ENCODE measurements around the gene SASH1. TPM values are rescaled to one million over a fixed set of nuclear protein-coding genes. Genes with fewer than 3 reads are reported as not detected.

The SASH1 gene
- total and polyA plus RNA-seq, 7 donors, result 3.2 to 101 (median 40.5) TPM

DNA sequence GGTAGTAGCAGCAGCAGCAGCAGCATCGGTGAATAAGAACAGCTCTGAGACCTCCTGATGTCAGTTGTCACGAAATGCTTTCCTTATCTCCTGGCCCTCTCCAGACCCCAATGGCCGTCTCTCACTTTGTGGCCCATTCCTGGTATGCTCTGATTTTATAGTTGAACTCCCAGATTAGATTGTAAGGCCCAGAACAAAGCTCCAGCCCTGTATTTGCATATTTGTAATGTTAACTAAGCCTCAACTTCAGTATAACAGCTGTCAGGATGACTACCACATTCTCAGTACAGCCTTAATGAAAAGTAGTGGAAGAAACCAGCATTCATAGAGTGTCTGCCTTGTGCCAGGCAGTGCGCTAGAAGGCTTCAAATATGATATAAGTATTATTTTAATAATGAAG lies 180.9 kb downstream of the SASH1 start:
- peaks cover 10 to 38% (median 15%) of the 10 kb centered on the region in 4 donors for H3K36me3 ChIP-seq
- intact Hi-C loops (cut with DNase I), result no loop called here
- no peaks in the 10 kb centered on the region for H3K27me3 ChIP-seq
- 73 to 79% methylated on average over 4 of the region's 4 CpGs for WGBS, 2 donors
- H3K9me3 ChIP-seq, result no peaks in the 10 kb centered on the region
- peaks cover 0 to 56% (median 43%) of the 10 kb centered on the region in 4 donors for H3K4me1 ChIP-seq
- peak overlapping the region; percentile 8 to 82 (median 52) for H3K27ac ChIP-seq
- TF ChIP-seq POLR2AphosphoS5 (IDR thresholded peaks at IDR 0.05) (no peak), POLR2A (IDR thresholded peaks at IDR 0.05) (no peak), EP300 (IDR thresholded peaks at IDR 0.05) (no peak)
- TF ChIP-seq, protein P1, sequence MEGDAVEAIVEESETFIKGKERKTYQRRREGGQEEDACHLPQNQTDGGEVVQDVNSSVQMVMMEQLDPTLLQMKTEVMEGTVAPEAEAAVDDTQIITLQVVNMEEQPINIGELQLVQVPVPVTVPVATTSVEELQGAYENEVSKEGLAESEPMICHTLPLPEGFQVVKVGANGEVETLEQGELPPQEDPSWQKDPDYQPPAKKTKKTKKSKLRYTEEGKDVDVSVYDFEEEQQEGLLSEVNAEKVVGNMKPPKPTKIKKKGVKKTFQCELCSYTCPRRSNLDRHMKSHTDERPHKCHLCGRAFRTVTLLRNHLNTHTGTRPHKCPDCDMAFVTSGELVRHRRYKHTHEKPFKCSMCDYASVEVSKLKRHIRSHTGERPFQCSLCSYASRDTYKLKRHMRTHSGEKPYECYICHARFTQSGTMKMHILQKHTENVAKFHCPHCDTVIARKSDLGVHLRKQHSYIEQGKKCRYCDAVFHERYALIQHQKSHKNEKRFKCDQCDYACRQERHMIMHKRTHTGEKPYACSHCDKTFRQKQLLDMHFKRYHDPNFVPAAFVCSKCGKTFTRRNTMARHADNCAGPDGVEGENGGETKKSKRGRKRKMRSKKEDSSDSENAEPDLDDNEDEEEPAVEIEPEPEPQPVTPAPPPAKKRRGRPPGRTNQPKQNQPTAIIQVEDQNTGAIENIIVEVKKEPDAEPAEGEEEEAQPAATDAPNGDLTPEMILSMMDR (IDR thresholded peaks at IDR 0.05), result no peak
- no peak for DNase-seq
- no peak overlapping the region for H3K4me3 ChIP-seq

DNA sequence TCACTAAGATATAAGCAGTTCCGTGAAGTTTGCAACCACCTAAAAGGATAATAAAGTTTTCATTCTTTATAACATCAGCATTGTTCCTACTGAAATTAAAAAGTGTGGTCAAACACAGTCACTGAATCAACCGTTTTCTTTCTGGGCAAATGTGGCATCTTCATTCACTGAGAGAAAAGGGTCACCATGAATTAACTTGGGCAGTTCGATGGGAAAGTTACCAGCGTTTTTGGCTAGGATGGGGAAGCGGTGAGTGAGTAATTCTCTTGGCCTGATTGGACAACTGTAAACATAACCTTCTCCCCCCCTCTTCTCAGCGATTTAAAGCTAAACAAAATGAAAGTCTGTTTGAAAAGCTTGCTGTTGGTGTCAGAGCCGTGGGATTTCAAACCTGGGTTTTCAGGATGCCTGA lies 181.8 kb downstream of the SASH1 start:
- peaks cover 0 to 47% (median 41%) of the 10 kb centered on the region in 4 donors for H3K4me1 ChIP-seq
- H3K9me3 ChIP-seq, result no peaks in the 10 kb centered on the region
- intact Hi-C loops (cut with DNase I), result no loop called here
- TF ChIP-seq POLR2A (IDR thresholded peaks at IDR 0.05) (no peak), EP300 (IDR thresholded peaks at IDR 0.05) (no peak), POLR2AphosphoS5 (IDR thresholded peaks at IDR 0.05) (peak in 1 of 4 donors; percentile 25)
- TF ChIP-seq, protein P1 (IDR thresholded peaks at IDR 0.05), result no peak
- H3K36me3 ChIP-seq, result peaks cover 9 to 34% (median 15%) of the 10 kb centered on the region in 4 donors
- no peak for DNase-seq
- no peaks in the 10 kb centered on the region for H3K27me3 ChIP-seq
- WGBS, 2 donors, result 64 to 84% methylated on average over 7 of the region's 7 CpGs
- peak overlapping the region; percentile 69 to 84 (median 76) for H3K27ac ChIP-seq
- H3K4me3 ChIP-seq, result peak overlapping the region in 3 of 4 donors; percentile 10 to 31 (median 25)

DNA sequence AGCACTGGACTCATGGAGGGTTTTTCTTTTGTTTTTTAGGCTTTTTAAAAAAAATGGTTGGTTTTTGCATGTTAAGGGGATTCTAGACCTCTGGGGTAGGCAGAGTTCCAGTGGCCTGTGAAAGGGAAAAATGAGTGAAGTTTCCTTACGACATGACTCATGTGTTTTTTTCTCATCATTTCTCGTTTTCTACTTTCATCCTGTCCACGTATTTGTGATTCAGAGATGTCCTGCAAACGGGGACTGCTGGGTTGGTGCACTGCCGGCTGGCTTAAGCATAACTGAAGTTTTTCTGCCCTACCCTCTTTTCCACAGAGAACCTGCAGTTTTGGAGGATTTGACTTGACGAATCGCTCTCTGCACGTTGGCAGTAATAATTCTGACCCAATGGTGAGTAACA lies 182.3 kb downstream of the SASH1 start:
- H3K4me3 ChIP-seq, result peak overlapping the region in 3 of 4 donors; percentile 10 to 31 (median 25)
- H3K36me3 ChIP-seq, result peaks cover 4 to 29% (median 10%) of the 10 kb centered on the region in 4 donors
- no peak for DNase-seq
- peak overlapping the region; percentile 69 to 84 (median 76) for H3K27ac ChIP-seq
- peaks cover 0 to 47% (median 39%) of the 10 kb centered on the region in 4 donors for H3K4me1 ChIP-seq
- whole genome bisulfite sequencing, 2 donors, result 74 to 83% methylated on average over 8 of the region's 8 CpGs
- intact Hi-C loops (cut with DNase I), result no loop called here
- H3K27me3 ChIP-seq, result no peaks in the 10 kb centered on the region
- H3K9me3 ChIP-seq, result no peaks in the 10 kb centered on the region
- TF ChIP-seq POLR2A (IDR thresholded peaks at IDR 0.05) (no peak), EP300 (IDR thresholded peaks at IDR 0.05) (no peak), POLR2AphosphoS5 (IDR thresholded peaks at IDR 0.05) (no peak)
- TF ChIP-seq, protein P1 (IDR thresholded peaks at IDR 0.05), result no peak

DNA sequence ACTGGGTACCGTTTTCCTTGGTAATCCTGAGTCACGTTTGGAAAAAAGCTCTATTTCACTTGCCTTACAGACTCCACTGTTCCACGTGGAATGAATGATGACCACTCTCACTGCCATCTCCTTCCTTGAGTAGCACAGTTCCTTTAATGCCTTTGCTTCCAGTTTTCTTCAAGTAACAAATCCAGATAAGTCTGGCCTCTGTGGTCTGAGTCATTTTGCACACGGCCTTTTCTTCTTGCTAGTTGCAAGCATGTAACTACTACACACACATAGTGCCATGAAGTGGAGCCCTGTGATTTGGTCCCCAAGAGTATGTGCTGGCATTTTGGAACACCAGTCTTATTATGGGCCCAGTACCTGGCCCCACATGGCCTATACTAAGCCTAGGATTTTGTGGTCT lies 182.8 kb downstream of the SASH1 start:
- peak overlapping the region; percentile 69 to 84 (median 76) for H3K27ac ChIP-seq
- peaks cover 0 to 46% (median 36%) of the 10 kb centered on the region in 4 donors for H3K4me1 ChIP-seq
- H3K9me3 ChIP-seq, result no peaks in the 10 kb centered on the region
- H3K36me3 ChIP-seq, result peaks cover 0 to 24% (median 5%) of the 10 kb centered on the region in 4 donors
- peak overlapping the region in 1 of 4 donors; percentile 31 for H3K4me3 ChIP-seq
- WGBS, 2 donors, result 77 to 83% methylated on average over 4 of the region's 4 CpGs
- intact Hi-C loops (cut with DNase I), result no loop called here
- TF ChIP-seq POLR2A (IDR thresholded peaks at IDR 0.05) (no peak), POLR2AphosphoS5 (IDR thresholded peaks at IDR 0.05) (no peak), EP300 (IDR thresholded peaks at IDR 0.05) (no peak)
- TF ChIP-seq, protein P1 (IDR thresholded peaks at IDR 0.05), result no peak
- no peak for DNase-seq
- H3K27me3 ChIP-seq, result no peaks in the 10 kb centered on the region

DNA sequence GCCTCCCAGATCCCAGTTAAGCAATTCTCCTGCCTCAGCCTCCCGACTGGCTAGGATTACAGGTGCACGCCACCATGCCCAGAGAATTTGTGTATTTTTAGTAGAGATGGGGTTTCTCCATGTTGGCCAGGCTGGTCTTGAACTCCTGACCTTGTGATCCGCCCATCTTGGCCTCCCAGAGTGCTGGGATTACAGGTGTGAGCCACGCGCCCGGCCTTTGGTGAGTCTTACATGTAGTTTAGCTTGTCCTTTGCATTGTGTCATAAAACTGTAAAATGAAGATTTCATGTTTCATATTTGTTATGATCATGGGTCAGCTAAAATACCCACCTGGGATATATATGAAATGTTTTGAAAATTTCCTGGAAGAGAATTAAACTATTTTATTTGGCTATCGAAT lies 183.5 kb downstream of the SASH1 start:
- Histone ChIP-seq H3K9me3 (no peaks in the 10 kb centered on the region), H3K36me3 (peaks cover 0 to 19% (median 4%) of the 10 kb centered on the region in 4 donors), H3K4me1 (peaks cover 0 to 39% (median 33%) of the 10 kb centered on the region in 4 donors), H3K27ac (peak overlapping the region in 3 of 4 donors; percentile 69 to 84 (median 82)), H3K27me3 (no peaks in the 10 kb centered on the region), H3K4me3 (no peak overlapping the region)
- no peak for DNase-seq
- WGBS, 2 donors, result 95 to 97% methylated on average over 7 of the region's 7 CpGs
- intact Hi-C loops (cut with DNase I), result no loop called here
- TF ChIP-seq POLR2A (IDR thresholded peaks at IDR 0.05), result no peak
- TF ChIP-seq, protein P1 (IDR thresholded peaks at IDR 0.05), result no peak
- TF ChIP-seq POLR2AphosphoS5 (IDR thresholded peaks at IDR 0.05), result no peak
- no peak for TF ChIP-seq EP300 (IDR thresholded peaks at IDR 0.05)

Measured in sigmoid colon (tissue), 7 donors.